Right lobe of liver (tissue), 6 donors: ENCODE results near the gene UNC13B. TPM values are rescaled to one million over a fixed set of nuclear protein-coding genes. Genes with fewer than 3 reads are reported as not detected.

Experiments
- ATAC-seq, 4 donors: fragments of 200-7000 bp; cut with Tn5 transposase; one replicate each; pipeline ENCODE4 v1.9.1; 2020; ENCODE audit warnings: mild to moderate bottlenecking in 4 of 4, moderate library complexity in 4 of 4
- DNase-seq, 3 donors: peaks; one replicate each; pipeline ENCODE4 v3.0.0-alpha.2; 2020
- H3K27ac ChIP-seq, 3 donors: fragments of 200-600 bp; one replicate each; pipeline ENCODE4 v1.8.0; 2022
- H3K27me3 ChIP-seq, 2 donors: fragments of 200-600 bp; one replicate each; pipeline ENCODE4 v1.8.0; 2022
- H3K36me3 ChIP-seq, 4 donors: fragments of 200-600 bp; sonication (generic) in 1 of 4; one replicate each; pipeline versions ENCODE4 v1.5.1 to v1.8.0; 2017 to 2022; ENCODE audit warnings: control low read depth in 1 of 4
- H3K4me1 ChIP-seq, 4 donors: fragments of 200-600 bp; sonication (generic) in 1 of 4; one replicate each; pipeline versions ENCODE4 v1.5.1 to v1.8.0; 2017 to 2022; ENCODE audit warnings: control low read depth in 1 of 4
- H3K4me3 ChIP-seq, 3 donors: fragments of 200-600 bp; one replicate each; pipeline ENCODE4 v1.8.0; 2022
- H3K9me3 ChIP-seq, 4 donors: fragments of 200-600 bp; sonication (generic) in 1 of 4; one replicate each; pipeline versions ENCODE4 v1.5.1 to v1.8.0; 2017 to 2022; ENCODE audit warnings: control low read depth in 1 of 4
- CTCF ChIP-seq, 4 donors: fragments of 200-600 bp in 3 of 4; fragments of 450-650 bp in 1 of 4; IDR thresholded peaks; one replicate each; pipeline versions ENCODE4 v1.5.1 to v1.8.0; 2016 to 2022; ENCODE audit warnings: antibody characterized with exemption in 4 of 4, mild to moderate bottlenecking in 2 of 4
- POLR2A ChIP-seq: fragments of 450-650 bp; IDR thresholded peaks from one replicate; pipeline ENCODE4 v1.6.1; 2017; ENCODE audit warnings: antibody characterized with exemption, mild to moderate bottlenecking
- WGBS: methylation state at CpG from one replicate; pipeline ENCODE4 v1.1.6; 2018; ENCODE audit warnings: low coverage, low lambda C conversion rate; ENCODE audit not compliant: insufficient coverage; ENCODE audit errors: missing lambda C conversion rate; 5-methylcytosine and 5-hydroxymethylcytosine counted together
- intact Hi-C, 2 donors: fragments of 100-400 bp; cut with DNase I; formaldehyde crosslinking; loops; one replicate each; pipeline versions ENCODE4 v1.11.2 to v1.14.1; 2022
- total RNA-seq, 6 experiments: library from RNA; depleted of rRNA in 2 of 6; stranded (reverse); fragments of >200 nt in 2 of 6; fragmentation: NEBNext Ultra II Directional in 3 of 6; extraction: Animal tissue kit (Norgen Biotek cat#: 25700) in 3 of 6; gene quantifications; one replicate each; pipeline versions ENCODE4 v1.1.0 to v1.2.4, GENCODE V29; 2016 to 2023
- donor health status: DM: no; HTN: yes; CAD: no.
- donor health status: DM: no; HTN: no; CAD: no.
- donor health status: DM: no; HTN: no; CAD: no.
- donor health status: DM: no; HTN: yes; CAD: no.
- donor health status: DM: no; HTN: yes; CAD: no.

The UNC13B gene
- total RNA-seq, 6 experiments from 2014 or later: 14.5 to 23.0 (median 20.7) TPM

GRCh38 chr9:35424356-35425352, 262.8 kb downstream of the UNC13B start:
- H3K4me1 ChIP-seq: no peaks in the 10 kb centered on the region
- no peaks in the 10 kb centered on the region for H3K9me3 ChIP-seq
- H3K4me3 ChIP-seq: no peak overlapping the region
- no peak for ATAC-seq
- no peak overlapping the region for H3K27ac ChIP-seq
- intact Hi-C loops: no loop called here
- DNase-seq: no peak
- WGBS: 65% methylated on average over 7 of the region's 7 CpGs
- TF ChIP-seq CTCF (IDR thresholded peaks at IDR 0.05): no peak
- no peak for TF ChIP-seq POLR2A
- H3K27me3 ChIP-seq: no peaks in the 10 kb centered on the region
- no peaks in the 10 kb centered on the region for H3K36me3 ChIP-seq

GRCh38 chr9:35426627-35427026, 264.8 kb downstream of the UNC13B start:
- 53% methylated on average over 1 of the region's 1 CpG for WGBS
- DNase-seq (no peak), ATAC-seq (no peak)
- no peak overlapping the region for H3K27ac ChIP-seq
- no peak overlapping the region for H3K4me3 ChIP-seq
- H3K27me3 ChIP-seq: no peaks in the 10 kb centered on the region
- H3K9me3 ChIP-seq: no peaks in the 10 kb centered on the region
- no peaks in the 10 kb centered on the region for H3K4me1 ChIP-seq
- no peaks in the 10 kb centered on the region for H3K36me3 ChIP-seq
- intact Hi-C loops: no loop called here
- TF ChIP-seq CTCF (IDR thresholded peaks at IDR 0.05) (no peak), POLR2A (no peak)

- no peak for TF ChIP-seq CTCF (IDR thresholded peaks at IDR 0.05)
- TF ChIP-seq POLR2A: no peak
Observed at GRCh38 chr9:35431467-35431866, 269.7 kb downstream of the UNC13B start.

GRCh38 chr9:35432076-35432475, 270.3 kb downstream of the UNC13B start:
- intact Hi-C loops: no loop called here
- Histone ChIP-seq H3K36me3 (no peaks in the 10 kb centered on the region), H3K4me3 (no peak overlapping the region), H3K27ac (no peak overlapping the region), H3K27me3 (no peaks in the 10 kb centered on the region), H3K4me1 (no peaks in the 10 kb centered on the region), H3K9me3 (no peaks in the 10 kb centered on the region)
- WGBS: 75% methylated on average over 2 of the region's 2 CpGs
- ATAC-seq (no peak), DNase-seq (no peak)
- TF ChIP-seq POLR2A: no peak
- no peak for TF ChIP-seq CTCF (IDR thresholded peaks at IDR 0.05)

More at GRCh38 chr9:35431467-35431866, 269.7 kb downstream of the UNC13B start:
- intact Hi-C loops: no loop called here
- Histone ChIP-seq H3K36me3 (no peaks in the 10 kb centered on the region), H3K27me3 (no peaks in the 10 kb centered on the region), H3K9me3 (no peaks in the 10 kb centered on the region), H3K4me1 (no peaks in the 10 kb centered on the region), H3K4me3 (no peak overlapping the region), H3K27ac (no peak overlapping the region)
- ATAC-seq: no peak
- DNase-seq: no peak
- 79% methylated on average over 1 of the region's 1 CpG for WGBS
